Astrocyte of the spinal cord (primary cell): Measurements from ENCODE around the gene ISG20L2.

ENCODE experiments used
- DNase-seq: peaks from one replicate; pipeline ENCODE4 v3.0.0; 2011; ENCODE audit warnings: low read depth, low spot score
- H3K4me3 ChIP-seq: 2 replicates; pipeline ENCODE4 v1.5.1; 2011; ENCODE audit warnings: low read depth, mild to moderate bottlenecking, low read length, moderate library complexity
- CTCF ChIP-seq: IDR thresholded peaks from 2 replicates; pipeline ENCODE4 v1.5.1; 2012; ENCODE audit warnings: low read depth, mild to moderate bottlenecking, low read length, inconsistent platforms
- in situ Hi-C: cut with HindIII; loops from 2 replicates; pipeline ENCODE4 v1.10.0; 2017; ENCODE audit warnings: low sequenced_read_pairs

Gene ISG20L2

GRCh38 chr1:156673387-156674121, 55.0 kb downstream of the ISG20L2 start:
- in situ Hi-C loops, result no loop called here
- DNase-seq, result no peak
- H3K4me3 ChIP-seq, result no peak overlapping the region
- no peak for TF ChIP-seq CTCF
